ENCODE measurements around the gene CNP.

Gene CNP

GRCh38 chr17:41942626-41943373 is 23.8 kb upstream of the CNP start:
- DNase-seq (ENCODE audit: low spot score), result no peak

GRCh38 chr17:41943492-41943891 is 23.1 kb upstream of the CNP start:
- no peak for DNase-seq (ENCODE audit: low spot score)

- no peak for DNase-seq (ENCODE audit: low spot score)
These were observed 21.7 kb upstream of the CNP start for GRCh38 chr17:41944943-41945342.

GRCh38 chr17:41948762-41949460 is 17.7 kb upstream of the CNP start:
- DNase-seq (ENCODE audit: low spot score), result no peak

- DNase-seq (ENCODE audit: low spot score), result no peak
These were observed 10.1 kb upstream of the CNP start for GRCh38 chr17:41956522-41956921.

GRCh38 chr17:41957031-41957868 is 9.3 kb upstream of the CNP start:
- DNase-seq (ENCODE audit: low spot score), result no peak

- no peak for DNase-seq (ENCODE audit: low spot score)
These were observed 8.6 kb upstream of the CNP start for GRCh38 chr17:41957869-41958439.

- no peak for DNase-seq (ENCODE audit: low spot score)
These were observed 7.6 kb upstream of the CNP start for GRCh38 chr17:41959030-41959335.

GRCh38 chr17:41959336-41960095 is 7.1 kb upstream of the CNP start:
- DNase-seq (ENCODE audit: low spot score), result peak; percentile 47

- DNase-seq (ENCODE audit: low spot score), result no peak
These were observed 4.5 kb upstream of the CNP start for GRCh38 chr17:41962111-41962510.

GRCh38 chr17:41962768-41963434 is 3.7 kb upstream of the CNP start:
- DNase-seq (ENCODE audit: low spot score), result peak; percentile 84

GRCh38 chr17:41965694-41966462 is 717 bp upstream of the CNP start:
- peak; percentile 80 for DNase-seq (ENCODE audit: low spot score)

GRCh38 chr17:41967141-41967920 is 736 bp downstream of the CNP start:
- peak; percentile 31 for DNase-seq (ENCODE audit: low spot score)

- DNase-seq (ENCODE audit: low spot score), result no peak
These were observed 1.5 kb downstream of the CNP start for GRCh38 chr17:41967921-41968578.

GRCh38 chr17:41968676-41969075 is 2.1 kb downstream of the CNP start:
- DNase-seq (ENCODE audit: low spot score), result no peak

- DNase-seq (ENCODE audit: low spot score), result no peak
These were observed 4.3 kb downstream of the CNP start for GRCh38 chr17:41970901-41971331.

- no peak for DNase-seq (ENCODE audit: low spot score)
These were observed 5.3 kb downstream of the CNP start for GRCh38 chr17:41971721-41972523.
